T-cell (primary cell): ENCODE measurements around the gene NRG4. TPM values are rescaled to one million over a fixed set of nuclear protein-coding genes. Genes with fewer than 3 reads are reported as not detected.
"Not testable (repeated sequence)": the region's sequence is repeated elsewhere in the genome, so short reads cannot be mapped to it uniquely, and the experiment has no call there.

Experiments used
- ATAC-seq, 4 experiments: fragments of 200-7000 bp in 3 of 4; fragments of 150-1000 bp in 1 of 4; cut with Tn5 transposase; replicated peaks in 1 of 4; 1 replicate in 3 of 4; 2 replicates in 1 of 4; pipeline ENCODE4 v1.10.0; 2021; ENCODE audit warnings: moderate library complexity in 3 of 4, mild to moderate bottlenecking in 2 of 4, moderate number of reproducible peaks in 1 of 4
- CTCF ChIA-PET, 2 donors: fragments of 300-600 bp; sonication (Branson Sonifier 250); formaldehyde crosslinking; loops; one replicate each; lab custom pipeline; 2022; ENCODE audit warnings: antibody characterized with exemption in 2 of 2; lab: Charles Lee
- POLR2A ChIA-PET, 2 donors: fragments of 300-600 bp; sonication (Branson Sonifier 250); formaldehyde crosslinking; loops; one replicate each; lab custom pipeline; 2022; ENCODE audit warnings: antibody characterized with exemption in 2 of 2; lab: Charles Lee
- DNase-seq, 35 experiments: peaks; one replicate each; pipeline versions ENCODE4 v3.0.0 to v3.0.0-alpha.2; 2013 to 2023
- H3K27ac ChIP-seq: one replicate; pipeline ENCODE4 v1.5.1; 2013; ENCODE audit warnings: low read length
- H3K27me3 ChIP-seq, 2 experiments: replicated peaks in 1 of 2; 1 replicate in 1 of 2; 2 replicates in 1 of 2; pipeline versions ENCODE4 v1.6.1 to v1.7.0; 2013; ENCODE audit warnings: low read length in 1 of 2, mixed read lengths in 1 of 2; ENCODE audit not compliant: control insufficient read depth in 2 of 2, insufficient read depth in 2 of 2; ENCODE audit errors: extremely low read depth in 1 of 2
- H3K36me3 ChIP-seq, 2 donors: 1 replicate in 1 of 2; 2 replicates in 1 of 2; pipeline versions ENCODE4 v1.6.1 to v1.7.0; 2013; ENCODE audit warnings: low read length in 1 of 2; ENCODE audit not compliant: control insufficient read depth in 2 of 2, insufficient read depth in 1 of 2; ENCODE audit errors: extremely low read depth in 1 of 2
- H3K4me1 ChIP-seq, 2 experiments: 1 replicate in 1 of 2; 2 replicates in 1 of 2; pipeline versions ENCODE4 v1.6.1 to v1.7.0; 2013; ENCODE audit warnings: low read length in 2 of 2, mixed read lengths in 1 of 2; ENCODE audit not compliant: insufficient read depth in 2 of 2, control insufficient read depth in 1 of 2; ENCODE audit errors: extremely low read depth in 1 of 2
- H3K4me3 ChIP-seq, 2 donors: 1 replicate in 1 of 2; 2 replicates in 1 of 2; pipeline versions ENCODE4 v1.5.1 to v1.7.0; 2013; ENCODE audit warnings: mild to moderate bottlenecking in 2 of 2, low read length in 1 of 2, moderate library complexity in 1 of 2; ENCODE audit not compliant: control insufficient read depth in 1 of 2; ENCODE audit errors: extremely low read depth in 1 of 2
- H3K9me3 ChIP-seq: 2 replicates; pipeline ENCODE4 v1.7.0; 2013
- H3K27ac Mint-ChIP-seq, 2 donors: one replicate each; pipeline ENCODE4 v1.8.0; 2020 to 2021; ENCODE audit warnings: mild to moderate bottlenecking in 2 of 2, mixed read lengths in 2 of 2
- H3K27me3 Mint-ChIP-seq, 2 donors: one replicate each; pipeline ENCODE4 v1.8.0; 2021 to 2022; ENCODE audit warnings: mixed read lengths in 2 of 2
- H3K36me3 Mint-ChIP-seq: one replicate; pipeline ENCODE4 v1.8.0; 2021; ENCODE audit warnings: mixed read lengths
- H3K4me1 Mint-ChIP-seq, 3 donors: one replicate each; pipeline ENCODE4 v1.8.0; 2020 to 2022; ENCODE audit warnings: mixed read lengths in 3 of 3, mild to moderate bottlenecking in 1 of 3
- H3K4me3 Mint-ChIP-seq, 3 donors: one replicate each; pipeline ENCODE4 v1.8.0; 2020 to 2022; ENCODE audit warnings: mild to moderate bottlenecking in 3 of 3, mixed read lengths in 3 of 3, moderate library complexity in 3 of 3
- H3K9me3 Mint-ChIP-seq, 3 donors: one replicate each; pipeline ENCODE4 v1.8.0; 2020 to 2022; ENCODE audit warnings: mixed read lengths in 3 of 3
- WGBS: methylation state at CpG from one replicate; pipeline ENCODE4 v1.1.5; 2013; ENCODE audit warnings: missing lambda C conversion rate; ENCODE audit not compliant: insufficient coverage; 5-methylcytosine and 5-hydroxymethylcytosine counted together
- total RNA-seq, 35 experiments: library from RNA in 6 of 35; stranded (reverse) in 6 of 35; fragments of 120-200 nt in 1 of 35; gene quantifications; one replicate each; pipeline versions ENCODE4 v1.2.1 to v1.2.4 and lab custom pipeline; 2013 to 2026

The NRG4 gene
- total RNA-seq, 5 donors from 2014 or later (not counting 1 experiment from before 2014, with no cell fraction given), result 0.06 to 0.20 (median 0.09) TPM; not detected in 2

- Histone ChIP-seq H3K27ac (no peak overlapping the region), H3K27me3 (peaks cover 0 to 8% of the 10 kb centered on the region in 2 experiments), H3K36me3 (no peaks in the 10 kb centered on the region), H3K4me1 (no peaks in the 10 kb centered on the region), H3K4me3 (no peak overlapping the region), H3K9me3 (no peaks in the 10 kb centered on the region)
- H3K4me1 Mint-ChIP-seq, result no peaks in the 10 kb centered on the region
- CTCF ChIA-PET, result no interaction called here
- H3K36me3 Mint-ChIP-seq, result no peaks in the 10 kb centered on the region
- no peak for ATAC-seq
- no peak overlapping the region for H3K27ac Mint-ChIP-seq
- WGBS, result no CpG with 5 or more reads among the region's 1 CpG
- DNase-seq, result no peak
- POLR2A ChIA-PET, result no interaction called here
- H3K4me3 Mint-ChIP-seq, result no peak overlapping the region
- peaks cover 3 to 5% of the 10 kb centered on the region in 2 donors for H3K27me3 Mint-ChIP-seq
- H3K9me3 Mint-ChIP-seq, result no peaks in the 10 kb centered on the region
Observed at GRCh38 chr15:76033438-76033837, 21.2 kb upstream of the NRG4 start.

- no peaks in the 10 kb centered on the region for H3K4me1 Mint-ChIP-seq
- WGBS, result no CpG with 5 or more reads among the region's 1 CpG
- CTCF ChIA-PET, result no interaction called here
Observed at GRCh38 chr15:76032046-76032445, 19.8 kb upstream of the NRG4 start.

GRCh38 chr15:76024021-76024768, 12.0 kb upstream of the NRG4 start:
- Mint-ChIP-seq H3K9me3 (peaks cover 7 to 16% (median 16%) of the 10 kb centered on the region in 3 donors), H3K27ac (no peak overlapping the region), H3K27me3 (peaks cover 17 to 33% of the 10 kb centered on the region in 2 donors), H3K4me1 (no peaks in the 10 kb centered on the region), H3K4me3 (no peak overlapping the region), H3K36me3 (peaks cover 9% of the 10 kb centered on the region)
- CTCF ChIA-PET, result no interaction called here
- Histone ChIP-seq H3K4me3 (no peak overlapping the region), H3K4me1 (no peaks in the 10 kb centered on the region), H3K9me3 (peaks cover 9% of the 10 kb centered on the region), H3K36me3 (no peaks in the 10 kb centered on the region), H3K27ac (no peak overlapping the region), H3K27me3 (peaks cover 0 to 33% of the 10 kb centered on the region in 2 experiments)
- no peak for ATAC-seq
- POLR2A ChIA-PET, result interaction anchor here in 1 of 2 donors (0.6 kb wide), 1 partner anchor 24 kb away, joined by 8 read pairs; no protein-coding TSS in a partner anchor
- DNase-seq, result no peak
- WGBS, result 73% methylated on average over 2 of the region's 4 CpGs

More at GRCh38 chr15:76032046-76032445, 19.8 kb upstream of the NRG4 start:
- Histone ChIP-seq H3K27ac (no peak overlapping the region), H3K27me3 (no peaks in the 10 kb centered on the region), H3K9me3 (no peaks in the 10 kb centered on the region), H3K4me1 (no peaks in the 10 kb centered on the region), H3K4me3 (no peak overlapping the region), H3K36me3 (no peaks in the 10 kb centered on the region)
- no peak overlapping the region for H3K4me3 Mint-ChIP-seq
- DNase-seq (no peak), ATAC-seq (no peak)
- H3K9me3 Mint-ChIP-seq, result peaks cover 0 to under 1% (median 0%) of the 10 kb centered on the region in 3 donors
- peaks cover 0 to 2% of the 10 kb centered on the region in 2 donors for H3K27me3 Mint-ChIP-seq
- no peak overlapping the region for H3K27ac Mint-ChIP-seq
- no peaks in the 10 kb centered on the region for H3K36me3 Mint-ChIP-seq
- POLR2A ChIA-PET, result no interaction called here

GRCh38 chr15:76013470-76013869, 1.2 kb upstream of the NRG4 start:
- H3K36me3 ChIP-seq, H3K27ac ChIP-seq, ATAC-seq, H3K27me3 ChIP-seq, H3K4me1 ChIP-seq, CTCF ChIA-PET, H3K4me1 Mint-ChIP-seq, H3K4me3 ChIP-seq, H3K9me3 ChIP-seq, H3K36me3 Mint-ChIP-seq, H3K27ac Mint-ChIP-seq, DNase-seq, POLR2A ChIA-PET, H3K4me3 Mint-ChIP-seq: not testable (repeated sequence)
- Mint-ChIP-seq H3K27me3 (peaks cover 44 to 45% of the 10 kb centered on the region in 2 donors), H3K9me3 (peaks cover 12 to 17% (median 13%) of the 10 kb centered on the region in 3 donors)
- no CpG with 5 or more reads among the region's 4 CpGs for WGBS

GRCh38 chr15:76010613-76011012, 1.6 kb downstream of the NRG4 start:
- CTCF ChIA-PET, result no interaction called here
- Mint-ChIP-seq H3K4me3 (no peak overlapping the region), H3K4me1 (peaks cover 2 to 6% (median 6%) of the 10 kb centered on the region in 3 donors), H3K9me3 (peaks cover 0 to 6% (median 0%) of the 10 kb centered on the region in 3 donors), H3K27me3 (peaks cover 29 to 30% of the 10 kb centered on the region in 2 donors), H3K36me3 (no peaks in the 10 kb centered on the region), H3K27ac (no peak overlapping the region)
- DNase-seq, result no peak
- Histone ChIP-seq H3K36me3 (no peaks in the 10 kb centered on the region), H3K4me3 (no peak overlapping the region), H3K4me1 (no peaks in the 10 kb centered on the region), H3K27ac (no peak overlapping the region), H3K27me3 (peaks cover 0 to 3% of the 10 kb centered on the region in 2 experiments), H3K9me3 (no peaks in the 10 kb centered on the region)
- no peak for ATAC-seq
- no CpG with 5 or more reads among the region's 2 CpGs for WGBS
- POLR2A ChIA-PET, result no interaction called here

GRCh38 chr15:76006136-76006778, 6.0 kb downstream of the NRG4 start:
- WGBS, result 57% methylated on average over 1 of the region's 2 CpGs
- Mint-ChIP-seq H3K9me3 (peaks cover 0 to 3% (median 0%) of the 10 kb centered on the region in 3 donors), H3K4me1 (no peaks in the 10 kb centered on the region), H3K4me3 (no peak overlapping the region), H3K36me3 (no peaks in the 10 kb centered on the region), H3K27ac (no peak overlapping the region), H3K27me3 (peaks cover 15 to 23% of the 10 kb centered on the region in 2 donors)
- H3K27ac ChIP-seq, result no peak overlapping the region
- ChIA-PET POLR2A (no interaction called here), CTCF (no interaction called here)
- no peak overlapping the region for H3K4me3 ChIP-seq
- H3K9me3 ChIP-seq, result no peaks in the 10 kb centered on the region
- no peaks in the 10 kb centered on the region for H3K4me1 ChIP-seq
- no peaks in the 10 kb centered on the region for H3K27me3 ChIP-seq
- ATAC-seq (no peak), DNase-seq (no peak)
- H3K36me3 ChIP-seq, result no peaks in the 10 kb centered on the region
